Measurements from ENCODE around the gene HDAC4. TPM values are rescaled to one million over a fixed set of nuclear protein-coding genes. Genes with fewer than 3 reads are reported as not detected.

HDAC4 gene
- total RNA-seq, 1 experiment from 2014 or later = 32.0 TPM

- H4K5ac ChIP-seq (ENCODE audit: insufficient read length, low read depth, low read length) = no peak overlapping the region
- no peaks in the 10 kb centered on the region for H3K9me3 ChIP-seq (ENCODE audit: control insufficient read depth, low read depth, low read length)
- H2BK15ac ChIP-seq (ENCODE audit: low read depth, low read length) = no peak overlapping the region
- H2BK120ac ChIP-seq (ENCODE audit: low read depth, low read length, poor library complexity, severe bottlenecking) = no peak overlapping the region
- no peak overlapping the region for H3K9ac ChIP-seq (ENCODE audit: extremely low read depth, insufficient read length, low read length)
- H3K27me3 ChIP-seq (ENCODE audit: insufficient read depth, low read length) = no peaks in the 10 kb centered on the region
- H2BK12ac ChIP-seq (ENCODE audit: insufficient read length, low read depth, low read length) = no peak overlapping the region
- no peak overlapping the region for H3K4me2 ChIP-seq (ENCODE audit: insufficient read depth, insufficient read length, low read length)
- WGBS (ENCODE audit: extremely low coverage, insufficient read length, low lambda C conversion rate) = no CpG with 5 or more reads among the region's 15 CpGs
- no peak for TF ChIP-seq CTCF (conservative IDR thresholded peaks at IDR 0.05)
- Mint-ChIP-seq H3K4me1 (no peaks in the 10 kb centered on the region), H3K9me3 (no peaks in the 10 kb centered on the region), H3K27ac (0 out of 7 replicates have a peak overlapping the region, but pooled peaks of 1 of the 3 experiments have one; percentile 53), H3K36me3 (ENCODE audit: insufficient read depth in 1 of 3, low read depth in 3 of 3) (peaks cover 5 to 24% (median 16%) of the 10 kb centered on the region in 3 experiments; a peak in 5 of 7 replicates), H3K27me3 (ENCODE audit: low read depth) (no peaks in the 10 kb centered on the region), H3K4me3 (no peak overlapping the region)
- no peak overlapping the region for H2BK5ac ChIP-seq (ENCODE audit: insufficient read length, low read length)
- H2BK20ac ChIP-seq (ENCODE audit: low read depth, low read length, poor library complexity, severe bottlenecking) = no peak overlapping the region
- no peak overlapping the region for H3K4ac ChIP-seq (ENCODE audit: low read depth, low read length)
- no peak overlapping the region; the same call in 1 of the 2 replicates for H3K14ac ChIP-seq (ENCODE audit: insufficient read depth, low read length)
- H3K18ac ChIP-seq (ENCODE audit: insufficient read length, low read depth, low read length) = no peak overlapping the region
- no peak overlapping the region for H2AFZ ChIP-seq (ENCODE audit: low read length)
- no peak overlapping the region for H3K56ac ChIP-seq (ENCODE audit: insufficient read length, low read depth, low read length)
- no peaks in the 10 kb centered on the region for H3K4me1 ChIP-seq (ENCODE audit: insufficient read depth, low read length)
- no peaks in the 10 kb centered on the region for H3K79me1 ChIP-seq (ENCODE audit: insufficient read depth, low read depth, low read length, poor library complexity, severe bottlenecking)
- no peak overlapping the region for H4K8ac ChIP-seq (replicated peaks; ENCODE audit: insufficient read length, low read depth, low read length)
- H4K20me1 ChIP-seq (ENCODE audit: control insufficient read depth, insufficient read depth, insufficient read length) = peaks cover 3% of the 10 kb centered on the region
- H3K23ac ChIP-seq (ENCODE audit: insufficient read length, low read depth, low read length) = no peak overlapping the region
- H3K23me2 ChIP-seq (ENCODE audit: insufficient read length, low read depth, low read length, poor library complexity, severe bottlenecking) = no peaks in the 10 kb centered on the region
- H2AK5ac ChIP-seq (ENCODE audit: insufficient read length, low read length) = no peak overlapping the region
- DNase-seq = no peak
- no peaks in the 10 kb centered on the region for H3K79me2 ChIP-seq (ENCODE audit: insufficient read depth, low read length)
- H3T11ph ChIP-seq (ENCODE audit: low read length) = no peak overlapping the region
- H3K27ac ChIP-seq (ENCODE audit: insufficient read length, low read depth, low read length) = no peak overlapping the region
- no peak overlapping the region for H4K91ac ChIP-seq (ENCODE audit: insufficient read length, low read depth, low read length)
Measured at GRCh38 chr2:239101071-239101470, 299.7 kb downstream of the HDAC4 start.
